Activated CD4-positive, alpha-beta memory T cell treated with anti-CD3 and anti-CD28 coated beads, Interleukin-2, amount 10 ng/mL, durations not matched to agents 7 days and 5 days (primary cell): ENCODE data around the gene DEGS1. TPM values are rescaled to one million over a fixed set of nuclear protein-coding genes. Genes with fewer than 3 reads are reported as not detected.

ENCODE experiments used
- CTCF ChIA-PET: fragments of 350-600 bp; sonication (Branson Sonifier 250); formaldehyde crosslinking; loops from one replicate; lab custom pipeline; 2021; ENCODE audit warnings: antibody characterized with exemption, inconsistent platforms; lab: Charles Lee
- POLR2A ChIA-PET: fragments of 350-600 bp; sonication (Branson Sonifier 250); formaldehyde crosslinking; loops from one replicate; lab custom pipeline; 2021; ENCODE audit warnings: antibody characterized with exemption; lab: Charles Lee
- DNase-seq: peaks from one replicate; pipeline ENCODE4 v3.0.0-alpha.2; 2020
- H3K27ac Mint-ChIP-seq: one replicate; pipeline ENCODE4 v1.8.0; 2021; ENCODE audit warnings: mild to moderate bottlenecking, mixed read lengths
- H3K27me3 Mint-ChIP-seq: one replicate; pipeline ENCODE4 v1.8.0; 2021; ENCODE audit warnings: mixed read lengths
- H3K36me3 Mint-ChIP-seq: one replicate; pipeline ENCODE4 v1.8.0; 2021; ENCODE audit warnings: low read depth, mixed read lengths
- H3K4me1 Mint-ChIP-seq: one replicate; pipeline ENCODE4 v1.8.0; 2021; ENCODE audit warnings: mixed read lengths
- H3K4me3 Mint-ChIP-seq: one replicate; pipeline ENCODE4 v1.8.0; 2021; ENCODE audit warnings: mild to moderate bottlenecking, mixed read lengths
- H3K9me3 Mint-ChIP-seq: one replicate; pipeline ENCODE4 v1.8.0; 2021; ENCODE audit warnings: mixed read lengths
- total RNA-seq, 2 experiments: library from RNA; stranded (reverse); gene quantifications; one replicate each; pipeline ENCODE4 v1.2.3, GENCODE V29; 2021

Gene DEGS1
- total RNA-seq, 2 experiments from 2014 or later = 69.2 to 69.5 TPM

- no peaks in the 10 kb centered on the region for H3K9me3 Mint-ChIP-seq
- H3K27ac Mint-ChIP-seq = no peak overlapping the region
- H3K4me1 Mint-ChIP-seq = no peaks in the 10 kb centered on the region
- peaks cover 15% of the 10 kb centered on the region for H3K36me3 Mint-ChIP-seq
- ChIA-PET POLR2A (no interaction called here), CTCF (no interaction called here)
- peaks cover 2% of the 10 kb centered on the region for H3K27me3 Mint-ChIP-seq
- no peak for DNase-seq
- H3K4me3 Mint-ChIP-seq = no peak overlapping the region
Observed at GRCh38 chr1:224223819-224224714, 41.0 kb downstream of the DEGS1 start.

GRCh38 chr1:224226849-224227502 lies 43.9 kb downstream of the DEGS1 start:
- ChIA-PET CTCF (no interaction called here), POLR2A (no interaction called here)
- DNase-seq = no peak
- no peak overlapping the region for H3K4me3 Mint-ChIP-seq
- no peak overlapping the region for H3K27ac Mint-ChIP-seq
- H3K9me3 Mint-ChIP-seq = no peaks in the 10 kb centered on the region
- no peaks in the 10 kb centered on the region for H3K27me3 Mint-ChIP-seq
- H3K36me3 Mint-ChIP-seq = peaks cover 31% of the 10 kb centered on the region
- no peaks in the 10 kb centered on the region for H3K4me1 Mint-ChIP-seq

- H3K36me3 Mint-ChIP-seq = peaks cover 44% of the 10 kb centered on the region
- no peak overlapping the region for H3K4me3 Mint-ChIP-seq
- no peak for DNase-seq
- ChIA-PET CTCF (interaction anchor here (1.2 kb wide), 1 partner anchor 118 kb away, joined by 3 read pairs; no protein-coding TSS in a partner anchor), POLR2A (interaction anchor here (1.0 kb wide), 1 partner anchor 41 kb away, joined by 4 read pairs; no protein-coding TSS in a partner anchor)
- no peak overlapping the region for H3K27ac Mint-ChIP-seq
- H3K9me3 Mint-ChIP-seq = no peaks in the 10 kb centered on the region
- H3K27me3 Mint-ChIP-seq = no peaks in the 10 kb centered on the region
- no peaks in the 10 kb centered on the region for H3K4me1 Mint-ChIP-seq
Observed at GRCh38 chr1:224234017-224234416, 51.0 kb downstream of the DEGS1 start.

- Mint-ChIP-seq H3K27ac (no peak overlapping the region), H3K27me3 (no peaks in the 10 kb centered on the region), H3K9me3 (no peaks in the 10 kb centered on the region), H3K36me3 (peaks cover 37% of the 10 kb centered on the region), H3K4me3 (no peak overlapping the region), H3K4me1 (no peaks in the 10 kb centered on the region)
- DNase-seq = no peak
- POLR2A ChIA-PET = no interaction called here
- CTCF ChIA-PET = no interaction called here
Observed at GRCh38 chr1:224235813-224236493, 52.9 kb downstream of the DEGS1 start.

- no peaks in the 10 kb centered on the region for H3K4me1 Mint-ChIP-seq
- ChIA-PET CTCF (interaction anchor here (0.6 to 1.2 kb wide), 4 partner anchors 8 to 131 kb away, joined by 3 to 4 read pairs (median 3); no protein-coding TSS in a partner anchor), POLR2A (interaction anchor here (0.6 to 1.3 kb wide), 2 partner anchors 32 to 131 kb away, joined by 3 read pairs; no protein-coding TSS in a partner anchor)
- H3K4me3 Mint-ChIP-seq = no peak overlapping the region
- no peaks in the 10 kb centered on the region for H3K27me3 Mint-ChIP-seq
- H3K36me3 Mint-ChIP-seq = peaks cover 37% of the 10 kb centered on the region
- no peaks in the 10 kb centered on the region for H3K9me3 Mint-ChIP-seq
- no peak overlapping the region for H3K27ac Mint-ChIP-seq
- no peak for DNase-seq
Observed at GRCh38 chr1:224237119-224237881, 54.3 kb downstream of the DEGS1 start.

- Mint-ChIP-seq H3K4me1 (no peaks in the 10 kb centered on the region), H3K36me3 (peaks cover 33% of the 10 kb centered on the region), H3K4me3 (no peak overlapping the region), H3K27ac (no peak overlapping the region), H3K9me3 (no peaks in the 10 kb centered on the region), H3K27me3 (no peaks in the 10 kb centered on the region)
- no peak for DNase-seq
- ChIA-PET CTCF (no interaction called here), POLR2A (interaction anchor here (1.3 kb wide), 1 partner anchor 31 kb away, joined by 3 read pairs; no protein-coding TSS in a partner anchor)
Observed at GRCh38 chr1:224238212-224238611, 55.2 kb downstream of the DEGS1 start.

GRCh38 chr1:224238756-224239155 lies 55.7 kb downstream of the DEGS1 start:
- CTCF ChIA-PET = no interaction called here

More at GRCh38 chr1:224238756-224239155, 55.7 kb downstream of the DEGS1 start:
- Mint-ChIP-seq H3K4me1 (no peaks in the 10 kb centered on the region), H3K4me3 (no peak overlapping the region), H3K36me3 (peaks cover 30% of the 10 kb centered on the region), H3K27ac (no peak overlapping the region), H3K9me3 (no peaks in the 10 kb centered on the region), H3K27me3 (no peaks in the 10 kb centered on the region)
- POLR2A ChIA-PET = interaction anchor here (1.3 kb wide), 1 partner anchor 31 kb away, joined by 3 read pairs; no protein-coding TSS in a partner anchor
- no peak for DNase-seq

Other genes starting within 250 kb of the DEGS1 start
- 10 to 100 TPM; 25.5 to 30.6 TPM for gene FBXO28, start 69.1 kb upstream of the DEGS1 start, total RNA-seq
- 10 to 100 TPM; 38.8 to 45.6 TPM for gene NVL, start 146.9 kb downstream of the DEGS1 start, total RNA-seq
- 10 to 100 TPM; 48.6 to 52.1 TPM for gene CNIH4, start 173.6 kb downstream of the DEGS1 start, total RNA-seq